ENCODE data around the gene AZIN2.

DNA sequence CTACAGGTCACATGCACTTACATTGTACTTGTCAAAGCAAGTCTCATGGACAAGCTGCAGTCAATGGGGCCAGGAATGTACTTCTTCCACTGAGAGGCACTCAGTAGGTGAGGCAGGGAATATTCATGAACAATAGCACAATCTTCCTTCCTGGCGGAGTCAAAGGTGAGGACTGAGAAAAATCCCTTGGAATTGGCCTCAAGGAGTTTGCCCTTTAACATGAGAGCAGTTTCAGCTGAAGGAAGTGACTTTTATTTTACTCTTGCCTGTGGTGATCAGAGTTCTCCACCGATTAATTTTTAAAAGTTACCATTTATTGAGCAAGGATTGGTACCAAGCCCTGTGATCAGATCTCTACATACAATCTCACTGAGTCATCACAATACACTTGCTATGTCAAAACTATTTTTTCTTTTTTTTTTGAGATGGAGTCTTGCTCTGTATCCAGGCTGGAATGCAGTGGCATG is 33.1 kb upstream of the AZIN2 start:
- TF ChIP-seq, protein P1, sequence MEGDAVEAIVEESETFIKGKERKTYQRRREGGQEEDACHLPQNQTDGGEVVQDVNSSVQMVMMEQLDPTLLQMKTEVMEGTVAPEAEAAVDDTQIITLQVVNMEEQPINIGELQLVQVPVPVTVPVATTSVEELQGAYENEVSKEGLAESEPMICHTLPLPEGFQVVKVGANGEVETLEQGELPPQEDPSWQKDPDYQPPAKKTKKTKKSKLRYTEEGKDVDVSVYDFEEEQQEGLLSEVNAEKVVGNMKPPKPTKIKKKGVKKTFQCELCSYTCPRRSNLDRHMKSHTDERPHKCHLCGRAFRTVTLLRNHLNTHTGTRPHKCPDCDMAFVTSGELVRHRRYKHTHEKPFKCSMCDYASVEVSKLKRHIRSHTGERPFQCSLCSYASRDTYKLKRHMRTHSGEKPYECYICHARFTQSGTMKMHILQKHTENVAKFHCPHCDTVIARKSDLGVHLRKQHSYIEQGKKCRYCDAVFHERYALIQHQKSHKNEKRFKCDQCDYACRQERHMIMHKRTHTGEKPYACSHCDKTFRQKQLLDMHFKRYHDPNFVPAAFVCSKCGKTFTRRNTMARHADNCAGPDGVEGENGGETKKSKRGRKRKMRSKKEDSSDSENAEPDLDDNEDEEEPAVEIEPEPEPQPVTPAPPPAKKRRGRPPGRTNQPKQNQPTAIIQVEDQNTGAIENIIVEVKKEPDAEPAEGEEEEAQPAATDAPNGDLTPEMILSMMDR (conservative IDR thresholded peaks at IDR 0.05) = no peak
- no peak for TF ChIP-seq EZH2 (IDR thresholded peaks at IDR 0.05; ENCODE audit: low read depth)

Data from PC-9 (cell line).